Midbrain (tissue), 1 donor: ENCODE measurements around the gene DSG3.

Experiments
- DNase-seq: peaks from one replicate; lab custom pipeline; 2025; lab: John Stamatoyannopoulos, UW

The DSG3 gene

GRCh38 chr18:31430072-31430471 is 17.5 kb upstream of the DSG3 start:
- DNase-seq: no peak

- DNase-seq: no peak
Measured at GRCh38 chr18:31430554-31430953, 17.0 kb upstream of the DSG3 start.

GRCh38 chr18:31432316-31432715 is 15.2 kb upstream of the DSG3 start:
- no peak for DNase-seq

- no peak for DNase-seq
Measured at GRCh38 chr18:31436825-31437224, 10.7 kb upstream of the DSG3 start.

- DNase-seq: no peak
Measured at GRCh38 chr18:31438402-31438801, 9.1 kb upstream of the DSG3 start.

- no peak for DNase-seq
Measured at GRCh38 chr18:31439807-31440325, 7.7 kb upstream of the DSG3 start.

GRCh38 chr18:31440787-31441186 is 6.8 kb upstream of the DSG3 start:
- DNase-seq: no peak

GRCh38 chr18:31441493-31441892 is 6.0 kb upstream of the DSG3 start:
- DNase-seq: no peak

- no peak for DNase-seq
Measured at GRCh38 chr18:31444142-31444541, 3.4 kb upstream of the DSG3 start.

- DNase-seq: no peak
Measured at GRCh38 chr18:31445908-31446307, 1.6 kb upstream of the DSG3 start.

- no peak for DNase-seq
Measured at GRCh38 chr18:31446854-31447253, 687 bp upstream of the DSG3 start.

GRCh38 chr18:31450409-31450808 is 2.9 kb downstream of the DSG3 start:
- DNase-seq: no peak

- DNase-seq: no peak
Measured at GRCh38 chr18:31451625-31452024, 4.1 kb downstream of the DSG3 start.

GRCh38 chr18:31454066-31454708 is 6.6 kb downstream of the DSG3 start:
- no peak for DNase-seq

GRCh38 chr18:31469629-31470028 is 22.1 kb downstream of the DSG3 start:
- no peak for DNase-seq

- no peak for DNase-seq
Measured at GRCh38 chr18:31478688-31479087, 31.1 kb downstream of the DSG3 start.

GRCh38 chr18:31482051-31482450 is 34.5 kb downstream of the DSG3 start:
- no peak for DNase-seq

GRCh38 chr18:31483396-31483795 is 35.9 kb downstream of the DSG3 start:
- DNase-seq: no peak

GRCh38 chr18:31484461-31484860 is 36.9 kb downstream of the DSG3 start:
- DNase-seq: no peak

GRCh38 chr18:31486165-31486564 is 38.6 kb downstream of the DSG3 start:
- no peak for DNase-seq

- no peak for DNase-seq
Measured at GRCh38 chr18:31487246-31488015, 39.9 kb downstream of the DSG3 start.

GRCh38 chr18:31489311-31489710 is 41.8 kb downstream of the DSG3 start:
- DNase-seq: no peak

GRCh38 chr18:31490387-31490786 is 42.8 kb downstream of the DSG3 start:
- no peak for DNase-seq

GRCh38 chr18:31490833-31491232 is 43.3 kb downstream of the DSG3 start:
- no peak for DNase-seq
